ENCODE data around the gene OSBPL3.

Gene OSBPL3

GRCh38 chr7:24978843-24979469, 1.0 kb downstream of the OSBPL3 start:
- no peak for DNase-seq

- no peak for DNase-seq
These were observed 4.2 kb downstream of the OSBPL3 start for GRCh38 chr7:24975644-24976260.

- DNase-seq: no peak
These were observed 4.8 kb downstream of the OSBPL3 start for GRCh38 chr7:24975172-24975571.

DNA sequence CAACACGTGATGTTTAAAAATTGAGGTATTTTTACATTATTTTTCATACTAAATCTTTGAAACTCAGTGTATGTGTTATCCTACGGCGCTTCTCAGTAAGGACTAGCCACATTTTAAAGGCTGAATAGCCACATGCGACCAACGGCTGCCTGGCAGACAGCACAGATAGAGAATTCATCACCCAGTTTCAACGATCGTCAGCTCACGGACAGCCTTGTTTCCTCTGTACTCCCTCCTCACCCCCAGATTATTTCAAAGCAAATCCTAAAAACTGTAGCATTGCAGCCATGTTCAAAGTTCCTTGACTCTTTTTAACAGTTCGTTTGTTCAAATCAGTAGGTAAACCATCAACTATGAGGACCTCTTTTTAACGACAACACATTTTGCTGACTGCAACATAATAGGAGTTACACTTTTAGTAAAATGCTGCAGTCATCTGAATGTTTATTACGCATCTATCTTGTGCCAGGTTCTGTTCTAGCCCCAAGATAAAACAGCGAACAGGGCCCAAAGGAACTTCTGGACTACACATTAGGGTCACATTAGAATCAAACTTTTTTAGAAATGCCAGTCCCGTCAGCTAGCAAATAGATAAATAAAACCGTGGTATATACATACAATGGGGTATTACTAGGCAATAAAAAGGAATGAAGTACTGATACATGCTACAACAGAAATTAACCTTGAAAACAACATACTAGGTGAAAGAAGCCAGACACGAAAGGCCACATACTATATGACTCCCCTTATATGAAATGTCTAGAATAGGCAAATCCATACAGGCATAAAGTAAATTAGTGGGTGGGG, 5.7 kb downstream of the OSBPL3 start:
- DNase-seq: no peak

DNA sequence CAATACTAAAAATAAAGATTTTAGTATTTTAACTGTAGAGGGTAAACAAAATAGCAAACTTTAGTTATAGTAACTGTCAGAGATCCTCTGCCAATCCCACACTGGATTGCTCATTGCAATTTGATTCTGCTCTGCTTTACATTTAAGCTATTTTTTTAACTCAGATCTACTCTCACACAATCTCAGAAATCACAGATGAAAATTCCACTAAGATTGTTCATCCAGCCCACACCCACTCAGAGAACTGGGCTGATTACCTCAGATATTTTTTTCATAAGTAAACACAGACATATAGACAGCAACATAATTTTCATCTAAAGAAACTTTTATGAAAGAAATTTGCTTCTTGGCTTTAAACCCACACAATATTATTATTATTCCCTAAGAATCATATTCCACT, 7.0 kb downstream of the OSBPL3 start:
- no peak for DNase-seq

- DNase-seq: no peak
These were observed 7.9 kb downstream of the OSBPL3 start for GRCh38 chr7:24972166-24972477.

DNA sequence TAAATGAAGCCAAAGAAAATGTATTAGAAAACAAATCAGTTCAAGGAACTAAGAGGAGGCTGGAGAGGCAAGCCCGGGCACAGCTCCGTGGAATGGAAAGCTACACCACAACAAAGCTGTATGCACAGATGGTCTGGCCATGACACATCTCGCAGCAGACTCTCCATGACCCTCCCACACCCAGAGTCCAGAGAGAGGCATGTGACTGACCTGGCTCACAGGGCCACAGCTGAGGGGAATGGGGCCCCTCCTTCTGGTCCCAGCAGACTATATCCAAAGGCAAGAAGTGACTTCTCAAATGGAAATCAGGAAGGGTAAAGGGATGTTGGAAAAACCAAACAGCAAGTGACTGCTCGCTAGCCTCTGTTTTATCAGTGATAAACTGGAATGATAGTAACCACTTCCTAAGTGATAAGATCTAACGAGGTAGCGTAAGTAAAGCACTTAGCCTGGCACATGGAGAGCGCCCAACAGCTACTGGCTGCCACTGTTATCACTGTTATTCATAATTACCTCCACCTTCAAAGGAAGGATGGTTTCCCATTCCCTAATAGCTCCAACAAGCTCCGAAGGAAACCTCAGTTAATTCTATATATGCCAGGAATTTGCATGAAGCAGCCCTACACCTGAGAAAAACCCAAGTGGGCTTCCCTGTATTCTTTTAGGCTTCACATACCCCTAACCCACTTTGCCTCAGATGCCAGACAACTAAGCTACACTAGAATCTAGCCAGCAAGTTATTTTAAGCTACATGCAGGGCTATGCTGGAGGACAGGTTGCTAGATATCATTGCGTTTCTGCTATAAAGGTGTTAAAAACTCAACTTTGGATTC, 8.4 kb downstream of the OSBPL3 start:
- no peak for DNase-seq

- DNase-seq: no peak
These were observed 9.3 kb downstream of the OSBPL3 start for GRCh38 chr7:24970676-24971075.

DNA sequence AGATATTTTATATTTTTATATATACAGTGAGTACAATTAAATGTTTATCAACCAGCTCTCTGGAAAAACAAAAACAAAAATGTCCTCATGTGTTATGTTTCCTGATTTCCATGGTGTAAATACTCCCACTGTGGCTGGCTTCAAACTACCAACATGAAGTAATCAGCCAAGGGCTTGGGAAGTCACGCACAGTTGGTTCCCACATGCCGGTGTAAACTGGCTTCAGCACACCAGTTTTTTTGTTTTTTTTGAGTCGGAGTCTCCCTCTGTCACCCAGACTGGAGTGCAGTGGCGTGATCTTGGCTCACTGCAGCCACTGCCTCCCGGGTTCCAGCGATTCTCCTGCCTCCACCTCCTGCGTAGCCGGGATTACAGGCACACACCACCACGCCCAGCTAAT, 11.8 kb downstream of the OSBPL3 start:
- no peak for DNase-seq

DNA sequence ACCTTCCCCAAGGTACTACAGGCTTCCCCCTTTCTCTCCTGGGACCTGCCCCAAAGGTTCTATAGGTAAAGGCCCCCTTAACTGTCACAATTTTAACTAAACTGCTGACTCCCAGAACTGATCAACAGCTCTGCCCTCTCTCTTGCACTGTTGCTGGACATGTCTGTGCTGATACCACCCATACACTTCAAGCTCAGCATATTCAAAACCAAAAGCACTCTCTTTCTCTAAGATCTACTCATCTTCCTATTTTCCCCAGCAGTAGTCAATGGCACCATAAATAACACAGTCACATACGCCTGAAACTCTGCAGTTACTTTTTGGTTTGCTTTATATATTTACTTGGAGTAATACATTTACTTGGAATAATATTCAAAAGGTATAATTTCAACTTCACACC, 12.3 kb downstream of the OSBPL3 start:
- DNase-seq: no peak

GRCh38 chr7:24966802-24967201, 13.2 kb downstream of the OSBPL3 start:
- DNase-seq: no peak

DNA sequence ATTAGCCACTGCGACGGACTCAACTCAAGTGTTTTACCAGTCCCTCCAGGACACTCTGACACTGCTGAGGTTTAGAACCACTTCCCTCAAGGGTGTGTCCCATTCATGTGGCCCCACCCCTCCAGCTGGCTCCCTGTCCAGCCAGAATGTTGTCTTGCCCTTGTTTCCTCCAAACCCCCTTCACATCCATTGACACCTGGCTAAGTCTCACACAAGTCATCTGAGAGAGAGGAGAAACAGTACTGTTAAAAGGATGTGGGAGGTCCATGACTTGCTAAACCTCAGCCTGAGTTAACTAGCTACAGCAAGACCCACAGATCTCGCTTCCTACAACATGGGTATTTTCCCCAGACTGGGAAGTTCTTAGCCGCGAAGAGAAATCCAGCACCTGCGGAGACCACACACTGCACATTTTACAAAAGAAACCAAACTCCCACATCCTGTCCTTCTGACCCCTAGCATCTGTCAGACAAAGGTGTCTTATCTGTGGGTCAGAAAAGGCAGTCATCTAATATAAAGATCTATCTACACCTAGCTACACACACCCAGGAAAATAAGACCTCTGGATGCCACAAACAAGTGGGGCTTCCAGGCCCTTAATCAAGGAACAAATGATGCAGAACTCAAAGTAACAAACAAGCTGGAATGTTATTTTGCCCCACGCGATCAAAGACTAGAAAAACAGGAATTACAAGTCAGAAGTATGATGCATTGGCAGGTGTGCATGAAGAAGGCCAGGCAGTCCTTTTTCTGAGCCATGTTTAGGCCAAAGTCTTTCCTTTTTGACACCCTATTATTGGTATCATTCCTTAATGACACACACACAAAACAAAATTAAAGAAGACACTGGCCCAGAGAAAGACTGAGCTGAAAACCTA, 13.9 kb downstream of the OSBPL3 start:
- peak; percentile 68 for DNase-seq

GRCh38 chr7:24964191-24964590, 15.8 kb downstream of the OSBPL3 start:
- DNase-seq: no peak

DNA sequence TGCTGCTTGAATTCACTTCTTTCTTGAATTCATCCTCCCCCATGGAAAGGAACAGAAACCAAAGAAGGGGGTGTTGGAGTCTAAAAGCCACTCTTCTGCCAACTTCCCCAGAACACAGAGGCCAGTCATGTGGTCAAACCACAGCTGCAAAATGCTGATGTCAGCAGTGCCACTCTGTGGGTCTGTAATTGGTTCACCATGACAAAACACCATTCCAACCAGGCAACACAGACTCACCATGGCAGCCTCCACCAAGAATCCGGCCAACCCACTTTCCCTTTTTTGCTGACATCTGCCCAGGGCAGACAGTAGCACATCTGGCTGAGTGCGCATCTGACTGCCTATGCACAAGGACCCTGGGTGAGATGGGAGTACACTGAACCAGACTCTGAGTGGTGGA, 16.8 kb downstream of the OSBPL3 start:
- peak; percentile 48 for DNase-seq

- DNase-seq: no peak
These were observed 17.5 kb downstream of the OSBPL3 start for GRCh38 chr7:24962418-24962962.

GRCh38 chr7:24959735-24960485, 20.1 kb downstream of the OSBPL3 start:
- no peak for DNase-seq

DNA sequence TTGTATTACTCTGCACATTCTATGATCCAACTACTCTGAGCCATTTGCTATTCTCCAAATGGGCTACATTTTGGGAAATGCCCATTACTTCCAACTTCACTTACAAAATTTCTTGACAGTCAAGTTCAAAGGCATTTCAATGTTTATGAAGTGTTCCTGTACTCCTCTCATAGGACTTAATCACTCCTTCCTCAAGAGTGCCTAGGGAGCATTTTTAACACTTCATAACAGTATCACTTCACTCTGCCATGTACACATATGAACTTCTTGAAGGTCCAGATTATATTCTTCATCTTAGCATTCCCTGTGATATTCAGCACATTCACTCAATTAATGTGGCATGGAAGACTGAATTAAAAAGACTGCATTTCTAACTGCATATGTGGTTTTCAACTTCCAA, 21.6 kb downstream of the OSBPL3 start:
- DNase-seq: no peak

DNA sequence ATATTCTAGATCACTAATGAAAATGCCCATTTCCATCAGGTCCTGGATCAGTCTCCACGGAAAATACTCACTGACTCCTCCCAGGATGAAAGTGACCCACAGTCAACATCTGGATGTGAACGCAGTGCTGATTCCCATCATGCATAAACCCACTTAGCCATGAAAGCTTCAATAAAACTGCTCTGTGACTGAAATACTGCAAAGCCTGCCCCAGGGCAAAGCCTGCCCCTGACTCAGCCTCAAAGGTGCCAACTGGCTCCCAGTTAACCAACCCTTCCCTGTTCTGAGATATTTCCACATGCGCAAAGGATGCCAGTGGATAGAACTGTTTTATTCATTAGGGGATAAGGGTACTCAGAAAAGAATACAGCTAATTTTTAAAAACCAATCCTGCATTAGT, 24.0 kb downstream of the OSBPL3 start:
- no peak for DNase-seq

- no peak for DNase-seq
These were observed 24.7 kb downstream of the OSBPL3 start for GRCh38 chr7:24955313-24955712.

GRCh38 chr7:24952464-24952863, 27.5 kb downstream of the OSBPL3 start:
- no peak for DNase-seq

GRCh38 chr7:24951441-24951980, 28.5 kb downstream of the OSBPL3 start:
- DNase-seq: no peak

Data from activated CD4-positive, alpha-beta T cell treated with anti-CD3 and anti-CD28 coated beads, Interleukin-2, amount 50 U/mL, for 16 hours (primary cell).